BLaER1 treated with 17β-estradiol and CSF1 and Interleukin-3, amounts not matched to agents 10 nM and 100 nM (cell line): ENCODE data around the gene ORC5.

Experiments
- H3K27ac ChIP-seq, 11 experiments: shearing (Covaris generic); formaldehyde crosslinking; 2 replicates each; pipeline ENCODE4 v1.8.1; 2022
- H3K27me3 ChIP-seq, 11 experiments: shearing (Covaris generic); formaldehyde crosslinking; 2 replicates each; pipeline ENCODE4 v1.8.1; 2022
- H3K36me3 ChIP-seq, 11 experiments: shearing (Covaris generic); formaldehyde crosslinking; 2 replicates each; pipeline ENCODE4 v1.8.1; 2022
- H3K4me1 ChIP-seq, 10 experiments: shearing (Covaris generic); formaldehyde crosslinking; 2 replicates each; pipeline ENCODE4 v1.8.1; 2022
- H3K4me2 ChIP-seq, 11 experiments: shearing (Covaris generic); formaldehyde crosslinking; 2 replicates each; pipeline ENCODE4 v1.8.1; 2022
- H3K4me3 ChIP-seq, 10 experiments: shearing (Covaris generic); formaldehyde crosslinking; 2 replicates each; pipeline ENCODE4 v1.8.1; 2022
- H3K9ac ChIP-seq, 11 experiments: shearing (Covaris generic); formaldehyde crosslinking; 2 replicates each; pipeline ENCODE4 v1.8.1; 2022
- H3K9me3 ChIP-seq, 11 experiments: shearing (Covaris generic); formaldehyde crosslinking; replicated peaks in 1 of 11; 2 replicates each; pipeline ENCODE4 v1.8.1; 2022
- H4K20me1 ChIP-seq, 11 experiments: shearing (Covaris generic); formaldehyde crosslinking; 2 replicates each; pipeline ENCODE4 v1.8.1; 2022
- Cebpa-rat ChIP-seq, 11 experiments: shearing (Covaris generic); IDR thresholded peaks; 2 replicates each; pipeline ENCODE4 v1.8.1; 2022

ORC5 gene

GRCh38 chr7:104127204-104127603 lies 80.6 kb downstream of the ORC5 start:
- no peak overlapping the region for H3K4me2 ChIP-seq
- H3K36me3 ChIP-seq, result peaks cover 29 to 78% (median 58%) of the 10 kb centered on the region in 11 experiments
- H4K20me1 ChIP-seq, result no peaks in the 10 kb centered on the region
- no peak overlapping the region for H3K9ac ChIP-seq
- H3K4me1 ChIP-seq, result no peaks in the 10 kb centered on the region
- no peak overlapping the region for H3K27ac ChIP-seq
- no peaks in the 10 kb centered on the region for H3K9me3 ChIP-seq
- H3K4me3 ChIP-seq, result no peak overlapping the region
- H3K27me3 ChIP-seq, result no peaks in the 10 kb centered on the region
- no peak for TF ChIP-seq Cebpa-rat (IDR thresholded peaks at IDR 0.05)

- H3K36me3 ChIP-seq, result peaks cover 27 to 70% (median 51%) of the 10 kb centered on the region in 11 experiments
- no peaks in the 10 kb centered on the region for H3K27me3 ChIP-seq
- no peaks in the 10 kb centered on the region for H4K20me1 ChIP-seq
- no peak overlapping the region for H3K27ac ChIP-seq
- no peak overlapping the region for H3K4me2 ChIP-seq
- H3K9me3 ChIP-seq, result no peaks in the 10 kb centered on the region
- no peak for TF ChIP-seq Cebpa-rat (IDR thresholded peaks at IDR 0.05)
- no peak overlapping the region for H3K4me3 ChIP-seq
- no peaks in the 10 kb centered on the region for H3K4me1 ChIP-seq
- H3K9ac ChIP-seq, result no peak overlapping the region
Observed at GRCh38 chr7:104126411-104126841, 81.4 kb downstream of the ORC5 start.

GRCh38 chr7:104124893-104125477 lies 82.8 kb downstream of the ORC5 start:
- H3K4me3 ChIP-seq, result no peak overlapping the region
- no peak overlapping the region for H3K9ac ChIP-seq
- H3K36me3 ChIP-seq, result peaks cover 13 to 56% (median 36%) of the 10 kb centered on the region in 11 experiments
- peaks cover 0 to 9% (median 5%) of the 10 kb centered on the region in 11 experiments; a peak in 8 of 22 replicates for H3K9me3 ChIP-seq
- no peak overlapping the region for H3K4me2 ChIP-seq
- H3K27ac ChIP-seq, result no peak overlapping the region
- H3K4me1 ChIP-seq, result no peaks in the 10 kb centered on the region
- TF ChIP-seq Cebpa-rat (IDR thresholded peaks at IDR 0.05), result no peak
- H3K27me3 ChIP-seq, result no peaks in the 10 kb centered on the region
- H4K20me1 ChIP-seq, result no peaks in the 10 kb centered on the region

- no peak overlapping the region for H3K9ac ChIP-seq
Observed at GRCh38 chr7:104124469-104124868, 83.3 kb downstream of the ORC5 start.

GRCh38 chr7:104123786-104124185 lies 84.0 kb downstream of the ORC5 start:
- H3K27ac ChIP-seq, result no peak overlapping the region
- TF ChIP-seq Cebpa-rat (IDR thresholded peaks at IDR 0.05), result no peak
- peaks cover 0 to 9% (median 5%) of the 10 kb centered on the region in 11 experiments; a peak in 8 of 22 replicates for H3K9me3 ChIP-seq
- no peak overlapping the region for H3K9ac ChIP-seq
- no peak overlapping the region for H3K4me2 ChIP-seq
- H3K27me3 ChIP-seq, result no peaks in the 10 kb centered on the region
- no peak overlapping the region for H3K4me3 ChIP-seq
- no peaks in the 10 kb centered on the region for H3K4me1 ChIP-seq
- peaks cover 12 to 45% (median 27%) of the 10 kb centered on the region in 11 experiments for H3K36me3 ChIP-seq
- no peaks in the 10 kb centered on the region for H4K20me1 ChIP-seq

More at GRCh38 chr7:104124469-104124868, 83.3 kb downstream of the ORC5 start:
- no peaks in the 10 kb centered on the region for H3K27me3 ChIP-seq
- no peak overlapping the region for H3K4me3 ChIP-seq
- peaks cover 0 to 9% (median 5%) of the 10 kb centered on the region in 11 experiments; a peak in 8 of 22 replicates for H3K9me3 ChIP-seq
- H3K27ac ChIP-seq, result no peak overlapping the region
- no peak for TF ChIP-seq Cebpa-rat (IDR thresholded peaks at IDR 0.05)
- no peak overlapping the region for H3K4me2 ChIP-seq
- no peaks in the 10 kb centered on the region for H3K4me1 ChIP-seq
- H3K36me3 ChIP-seq, result peaks cover 12 to 52% (median 32%) of the 10 kb centered on the region in 11 experiments
- H4K20me1 ChIP-seq, result no peaks in the 10 kb centered on the region

- H3K27ac ChIP-seq, result no peak overlapping the region
- H3K9ac ChIP-seq, result no peak overlapping the region
- no peaks in the 10 kb centered on the region for H3K9me3 ChIP-seq
- H3K4me2 ChIP-seq, result no peak overlapping the region
- no peaks in the 10 kb centered on the region for H3K27me3 ChIP-seq
- no peak overlapping the region for H3K4me3 ChIP-seq
- no peak for TF ChIP-seq Cebpa-rat (IDR thresholded peaks at IDR 0.05)
- no peaks in the 10 kb centered on the region for H3K36me3 ChIP-seq
- no peaks in the 10 kb centered on the region for H3K4me1 ChIP-seq
- H4K20me1 ChIP-seq, result no peaks in the 10 kb centered on the region
Observed at GRCh38 chr7:104113788-104114187, 94.0 kb downstream of the ORC5 start.

GRCh38 chr7:104112623-104113022 lies 95.2 kb downstream of the ORC5 start:
- no peaks in the 10 kb centered on the region for H3K36me3 ChIP-seq

GRCh38 chr7:104111271-104111670 lies 96.5 kb downstream of the ORC5 start:
- Histone ChIP-seq H4K20me1 (no peaks in the 10 kb centered on the region), H3K27ac (no peak overlapping the region), H3K36me3 (no peaks in the 10 kb centered on the region), H3K27me3 (no peaks in the 10 kb centered on the region), H3K9ac (no peak overlapping the region), H3K4me3 (no peak overlapping the region), H3K4me1 (no peaks in the 10 kb centered on the region), H3K4me2 (no peak overlapping the region), H3K9me3 (no peaks in the 10 kb centered on the region)
- TF ChIP-seq Cebpa-rat (IDR thresholded peaks at IDR 0.05), result no peak

More at GRCh38 chr7:104112623-104113022, 95.2 kb downstream of the ORC5 start:
- Histone ChIP-seq H3K27me3 (no peaks in the 10 kb centered on the region), H3K9me3 (no peaks in the 10 kb centered on the region), H3K9ac (no peak overlapping the region), H3K4me1 (no peaks in the 10 kb centered on the region), H4K20me1 (no peaks in the 10 kb centered on the region), H3K27ac (no peak overlapping the region), H3K4me2 (no peak overlapping the region), H3K4me3 (no peak overlapping the region)
- no peak for TF ChIP-seq Cebpa-rat (IDR thresholded peaks at IDR 0.05)

GRCh38 chr7:104106108-104106905 lies 101.5 kb downstream of the ORC5 start:
- no peaks in the 10 kb centered on the region for H3K36me3 ChIP-seq

More at GRCh38 chr7:104106108-104106905, 101.5 kb downstream of the ORC5 start:
- H3K27me3 ChIP-seq, result no peaks in the 10 kb centered on the region
- no peaks in the 10 kb centered on the region for H3K4me1 ChIP-seq
- no peak overlapping the region for H3K4me2 ChIP-seq
- H4K20me1 ChIP-seq, result no peaks in the 10 kb centered on the region
- TF ChIP-seq Cebpa-rat (IDR thresholded peaks at IDR 0.05), result no peak
- H3K4me3 ChIP-seq, result no peak overlapping the region
- H3K9me3 ChIP-seq, result no peaks in the 10 kb centered on the region
- H3K9ac ChIP-seq, result no peak overlapping the region
- no peak overlapping the region for H3K27ac ChIP-seq
